Measurements from ENCODE around the gene DNAH6.
A peak's percentile ranks its signal among the peaks of the same experiment; 100 is the strongest.

DNAH6 gene

DNA sequence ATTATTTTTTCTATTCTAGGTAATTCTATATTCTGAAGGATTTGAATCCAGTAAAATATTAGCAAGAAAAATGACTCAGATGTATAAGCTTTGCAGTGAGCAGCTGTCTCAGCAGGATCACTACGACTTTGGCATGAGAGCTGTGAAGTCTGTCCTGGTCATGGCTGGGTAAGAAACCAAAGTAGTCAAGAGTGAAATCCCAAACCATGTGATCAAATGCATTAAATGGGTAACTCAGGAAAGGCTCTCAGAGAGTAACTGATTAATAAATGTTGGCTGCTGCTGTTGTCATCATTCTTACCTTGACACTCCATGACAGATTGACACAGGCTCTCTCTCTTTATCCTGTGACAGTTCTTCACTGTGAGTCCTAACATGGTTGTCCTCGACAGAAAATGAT is 124.1 kb downstream of the DNAH6 start:
- Mint-ChIP-seq H3K4me3 (no peak overlapping the region), H3K9me3 (peaks cover 17% of the 10 kb centered on the region), H3K4me1 (no peaks in the 10 kb centered on the region), H3K36me3 (ENCODE audit: low read depth) (peaks cover 17% of the 10 kb centered on the region), H3K27me3 (ENCODE audit: low read depth) (peaks cover 6% of the 10 kb centered on the region), H3K27ac (peak overlapping the region; percentile 78 to 91 (median 86))
- TF ChIP-seq, protein P1, sequence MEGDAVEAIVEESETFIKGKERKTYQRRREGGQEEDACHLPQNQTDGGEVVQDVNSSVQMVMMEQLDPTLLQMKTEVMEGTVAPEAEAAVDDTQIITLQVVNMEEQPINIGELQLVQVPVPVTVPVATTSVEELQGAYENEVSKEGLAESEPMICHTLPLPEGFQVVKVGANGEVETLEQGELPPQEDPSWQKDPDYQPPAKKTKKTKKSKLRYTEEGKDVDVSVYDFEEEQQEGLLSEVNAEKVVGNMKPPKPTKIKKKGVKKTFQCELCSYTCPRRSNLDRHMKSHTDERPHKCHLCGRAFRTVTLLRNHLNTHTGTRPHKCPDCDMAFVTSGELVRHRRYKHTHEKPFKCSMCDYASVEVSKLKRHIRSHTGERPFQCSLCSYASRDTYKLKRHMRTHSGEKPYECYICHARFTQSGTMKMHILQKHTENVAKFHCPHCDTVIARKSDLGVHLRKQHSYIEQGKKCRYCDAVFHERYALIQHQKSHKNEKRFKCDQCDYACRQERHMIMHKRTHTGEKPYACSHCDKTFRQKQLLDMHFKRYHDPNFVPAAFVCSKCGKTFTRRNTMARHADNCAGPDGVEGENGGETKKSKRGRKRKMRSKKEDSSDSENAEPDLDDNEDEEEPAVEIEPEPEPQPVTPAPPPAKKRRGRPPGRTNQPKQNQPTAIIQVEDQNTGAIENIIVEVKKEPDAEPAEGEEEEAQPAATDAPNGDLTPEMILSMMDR (IDR thresholded peaks at IDR 0.05; ENCODE audit: unreplicated experiment in 3 of 3), result no peak

DNA sequence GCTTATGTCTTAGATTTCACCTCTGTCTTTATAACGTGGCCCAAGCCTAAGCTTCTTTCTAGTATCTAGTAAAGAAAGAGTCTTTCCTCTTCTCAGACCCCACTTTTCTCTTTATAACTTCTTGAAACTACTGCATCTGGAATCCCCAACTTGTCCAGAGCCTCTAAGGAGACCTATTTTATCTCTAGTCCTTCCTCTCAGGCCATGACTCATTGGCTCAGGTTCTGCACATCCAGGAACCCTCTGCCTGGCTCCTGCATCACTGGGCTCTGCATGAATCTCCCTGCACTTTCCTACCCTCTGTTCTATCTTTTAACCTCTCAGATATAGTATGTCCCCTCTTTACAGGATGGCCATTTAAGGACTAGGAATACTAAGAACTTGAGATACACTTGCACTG is 124.7 kb downstream of the DNAH6 start:
- TF ChIP-seq, protein P1 (IDR thresholded peaks at IDR 0.05; ENCODE audit: unreplicated experiment in 3 of 3), result no peak
- peaks cover 6% of the 10 kb centered on the region for H3K27me3 Mint-ChIP-seq (ENCODE audit: low read depth)
- H3K36me3 Mint-ChIP-seq (ENCODE audit: low read depth), result peaks cover 17% of the 10 kb centered on the region
- H3K9me3 Mint-ChIP-seq, result peaks cover 20% of the 10 kb centered on the region
- H3K27ac Mint-ChIP-seq, result peak overlapping the region; percentile 78 to 91 (median 86)
- no peaks in the 10 kb centered on the region for H3K4me1 Mint-ChIP-seq
- no peak overlapping the region for H3K4me3 Mint-ChIP-seq

DNA sequence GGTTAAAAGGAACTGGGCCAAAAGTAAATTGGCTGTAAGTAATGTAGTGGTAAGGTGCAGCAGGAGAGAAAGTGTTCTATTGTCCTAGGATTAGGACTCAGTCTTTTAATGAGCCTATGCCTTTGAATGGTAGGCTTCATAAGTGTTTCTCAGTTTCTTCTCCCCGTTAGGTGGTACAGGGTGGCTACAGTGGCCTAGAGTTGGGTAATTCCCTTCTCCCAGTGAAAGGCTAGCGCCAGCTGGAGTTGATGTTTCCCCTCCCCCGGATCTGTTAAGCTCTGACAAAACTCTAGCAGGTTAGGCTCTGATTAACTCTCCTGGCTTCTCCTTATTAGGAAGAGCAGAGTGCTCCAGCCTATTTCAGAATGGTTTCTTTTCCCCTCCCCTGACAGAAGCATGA is 127.7 kb downstream of the DNAH6 start:
- peaks cover 6% of the 10 kb centered on the region for H3K27me3 Mint-ChIP-seq (ENCODE audit: low read depth)
- H3K27ac Mint-ChIP-seq, result no peak overlapping the region
- no peak overlapping the region for H3K4me3 Mint-ChIP-seq
- H3K9me3 Mint-ChIP-seq, result peaks cover 20% of the 10 kb centered on the region
- H3K36me3 Mint-ChIP-seq (ENCODE audit: low read depth), result peaks cover 17% of the 10 kb centered on the region
- TF ChIP-seq, protein P1 (IDR thresholded peaks at IDR 0.05; ENCODE audit: unreplicated experiment in 3 of 3), result no peak
- H3K4me1 Mint-ChIP-seq, result no peaks in the 10 kb centered on the region

DNA sequence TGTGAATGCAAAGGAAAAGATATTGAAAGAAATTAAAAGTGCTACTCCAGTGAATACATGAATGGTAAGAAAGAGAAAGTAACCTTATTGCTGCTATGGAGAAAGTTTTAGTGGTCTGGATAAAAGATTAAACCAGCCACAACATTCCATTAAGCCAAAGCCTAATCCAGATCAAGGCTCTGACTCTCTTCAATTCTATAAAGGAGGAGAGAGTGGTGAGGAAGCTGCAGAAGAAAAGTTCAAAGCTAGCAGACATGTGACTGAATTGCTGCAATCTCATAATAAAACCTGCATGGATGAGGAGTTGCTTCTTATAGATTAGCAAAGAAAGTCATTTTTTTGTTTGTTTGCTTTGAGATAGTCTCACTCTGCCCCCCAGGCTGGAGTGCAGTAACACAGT is 130.2 kb downstream of the DNAH6 start:
- TF ChIP-seq, protein P1 (IDR thresholded peaks at IDR 0.05; ENCODE audit: unreplicated experiment in 3 of 3), result no peak
- Mint-ChIP-seq H3K4me3 (no peak overlapping the region), H3K4me1 (no peaks in the 10 kb centered on the region), H3K27me3 (ENCODE audit: low read depth) (peaks cover under 1% of the 10 kb centered on the region), H3K36me3 (ENCODE audit: low read depth) (peaks cover 13% of the 10 kb centered on the region), H3K9me3 (peaks cover 18% of the 10 kb centered on the region), H3K27ac (peak overlapping the region; percentile 16 to 58 (median 36))

DNA sequence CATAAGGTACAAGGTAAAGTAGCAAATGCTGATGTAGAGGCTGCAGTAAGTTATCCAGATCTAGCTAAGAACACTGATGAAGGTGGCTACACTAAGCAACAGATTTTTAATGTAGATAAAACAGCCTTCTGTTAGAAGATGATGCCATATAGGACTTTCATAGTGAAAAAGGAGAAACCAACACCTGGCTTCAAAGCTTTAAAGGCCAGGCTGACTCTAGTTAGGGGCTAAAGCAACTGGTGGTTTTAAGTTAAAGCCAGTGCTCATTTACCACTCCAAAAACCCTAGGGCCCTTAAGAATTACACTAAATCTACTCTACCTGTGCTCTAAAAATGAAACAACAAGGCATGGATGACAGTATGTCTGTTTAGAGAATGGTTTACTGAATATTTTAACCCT is 131.0 kb downstream of the DNAH6 start:
- no peaks in the 10 kb centered on the region for H3K27me3 Mint-ChIP-seq (ENCODE audit: low read depth)
- peaks cover 13% of the 10 kb centered on the region for H3K36me3 Mint-ChIP-seq (ENCODE audit: low read depth)
- TF ChIP-seq, protein P1 (IDR thresholded peaks at IDR 0.05; ENCODE audit: unreplicated experiment in 3 of 3), result no peak
- peaks cover 18% of the 10 kb centered on the region for H3K9me3 Mint-ChIP-seq
- no peak overlapping the region for H3K4me3 Mint-ChIP-seq
- no peaks in the 10 kb centered on the region for H3K4me1 Mint-ChIP-seq
- no peak overlapping the region for H3K27ac Mint-ChIP-seq

DNA sequence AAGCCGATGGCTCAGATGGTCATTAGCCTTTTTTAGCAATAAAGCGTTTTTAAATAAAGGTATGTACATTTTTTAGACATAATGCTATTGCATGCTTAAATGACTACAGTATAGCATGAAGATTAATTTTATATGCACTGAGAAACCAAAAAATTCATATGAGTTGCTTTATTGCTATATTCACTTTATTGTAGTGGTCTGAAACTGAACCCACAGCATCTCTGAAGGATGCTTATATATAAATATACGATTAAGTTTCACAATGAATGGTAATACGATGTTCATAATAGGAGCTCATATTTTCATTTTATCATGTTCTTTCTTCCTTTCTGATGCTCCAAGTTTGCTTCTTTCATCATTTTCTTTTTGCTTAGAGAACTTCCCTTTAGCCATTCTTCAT is 132.8 kb downstream of the DNAH6 start:
- TF ChIP-seq, protein P1 (IDR thresholded peaks at IDR 0.05; ENCODE audit: unreplicated experiment in 3 of 3), result no peak
- no peaks in the 10 kb centered on the region for H3K36me3 Mint-ChIP-seq (ENCODE audit: low read depth)
- H3K4me1 Mint-ChIP-seq, result no peaks in the 10 kb centered on the region
- no peaks in the 10 kb centered on the region for H3K27me3 Mint-ChIP-seq (ENCODE audit: low read depth)
- no peak overlapping the region for H3K27ac Mint-ChIP-seq
- no peak overlapping the region for H3K4me3 Mint-ChIP-seq
- H3K9me3 Mint-ChIP-seq, result peaks cover 6% of the 10 kb centered on the region
